Esophagus muscularis mucosa (tissue), 4 donors: ENCODE measurements around the gene RHBDF2. TPM values are rescaled to one million over a fixed set of nuclear protein-coding genes. Genes with fewer than 3 reads are reported as not detected.

ENCODE experiments used
- DNase-seq: peaks from one replicate; pipeline ENCODE4 v3.0.0-alpha.2; 2017; ENCODE audit errors: extremely low spot score
- H3K27ac ChIP-seq, 4 donors: fragments of 200-600 bp; sonication (generic); replicated peaks in 1 of 4; 1 replicate in 3 of 4; 2 replicates in 1 of 4; pipeline ENCODE4 v1.5.1; 2016 to 2019; ENCODE audit warnings: mild to moderate bottlenecking in 1 of 4
- H3K27me3 ChIP-seq, 4 donors: fragments of 200-600 bp; sonication (generic); one replicate each; pipeline versions ENCODE4 v1.5.1 to v1.6.0; 2016 to 2019
- H3K36me3 ChIP-seq, 4 donors: fragments of 200-600 bp; sonication (generic); one replicate each; pipeline ENCODE4 v1.5.1; 2016 to 2019
- H3K4me1 ChIP-seq, 4 donors: fragments of 200-600 bp; sonication (generic); one replicate each; pipeline ENCODE4 v1.5.1; 2016 to 2019
- H3K4me3 ChIP-seq, 4 donors: fragments of 200-600 bp; sonication (generic); 1 replicate in 2 of 4; 2 replicates in 2 of 4; pipeline ENCODE4 v1.5.1; 2016 to 2019; ENCODE audit warnings: mild to moderate bottlenecking in 4 of 4, moderate library complexity in 1 of 4
- H3K9me3 ChIP-seq, 4 donors: fragments of 200-600 bp; sonication (generic); 1 replicate in 3 of 4; 2 replicates in 1 of 4; pipeline ENCODE4 v1.5.1; 2016 to 2019
- CTCF ChIP-seq, 3 experiments: fragments of 200-600 bp in 2 of 3; fragments of 450-650 bp in 1 of 3; sonication (generic) in 2 of 3; IDR thresholded peaks; one replicate each; pipeline ENCODE4 v1.5.1; 2017 to 2019; ENCODE audit warnings: antibody characterized with exemption in 3 of 3, mild to moderate bottlenecking in 2 of 3, moderate library complexity in 1 of 3
- EP300 ChIP-seq: sonication (generic); formaldehyde crosslinking; IDR thresholded peaks from one replicate; pipeline ENCODE4 v1.6.1; 2017; ENCODE audit warnings: antibody characterized with exemption
- POLR2A ChIP-seq: fragments of 450-650 bp; IDR thresholded peaks from one replicate; pipeline ENCODE4 v1.6.1; 2017; ENCODE audit warnings: antibody characterized with exemption, moderate library complexity, mild to moderate bottlenecking, low read depth
- POLR2AphosphoS5 ChIP-seq, 2 donors: sonication (generic); formaldehyde crosslinking; IDR thresholded peaks; one replicate each; pipeline ENCODE4 v1.6.1; 2017; ENCODE audit warnings: antibody characterized with exemption in 2 of 2
- WGBS: methylation state at CpG from one replicate; pipeline ENCODE4 v1.1.5; 2018; 5-methylcytosine and 5-hydroxymethylcytosine counted together
- intact Hi-C: fragments of 100-400 bp; cut with DNase I; formaldehyde crosslinking; loops from one replicate; pipeline ENCODE4 v1.15.1; 2023
- total RNA-seq, 4 donors: library from RNA; depleted of rRNA; stranded (reverse); fragments of >200 nt; gene quantifications; one replicate each; pipeline versions ENCODE4 v1.1.0 to v1.2.1, GENCODE V29; 2016

The RHBDF2 gene
- total RNA-seq, 4 donors from 2014 or later = 12.9 to 22.5 (median 15.4) TPM

- Histone ChIP-seq H3K27ac (peak overlapping the region; percentile 61 to 67 (median 65)), H3K36me3 (peaks cover 0 to 4% (median 0%) of the 10 kb centered on the region in 4 donors), H3K4me1 (peaks cover 34 to 42% (median 39%) of the 10 kb centered on the region in 4 donors), H3K4me3 (peak overlapping the region; percentile 5 to 32 (median 12)), H3K9me3 (no peaks in the 10 kb centered on the region), H3K27me3 (no peaks in the 10 kb centered on the region)
- no peak for DNase-seq
- intact Hi-C loops = no loop called here
- WGBS = 38% methylated on average over 15 of the region's 15 CpGs
- peak; percentile 28 to 48 for TF ChIP-seq POLR2AphosphoS5 (IDR thresholded peaks at IDR 0.05)
- no peak for TF ChIP-seq POLR2A
- TF ChIP-seq CTCF (IDR thresholded peaks at IDR 0.05) = no peak
- TF ChIP-seq EP300 = no peak
Observed at GRCh38 chr17:76492989-76493501, 8.2 kb downstream of the RHBDF2 start.

- Histone ChIP-seq H3K9me3 (no peaks in the 10 kb centered on the region), H3K4me3 (peak overlapping the region in 2 of 4 donors; percentile 11 to 32), H3K27ac (peak overlapping the region; percentile 61 to 67 (median 65)), H3K27me3 (no peaks in the 10 kb centered on the region), H3K36me3 (peaks cover 0 to 8% (median 0%) of the 10 kb centered on the region in 4 donors), H3K4me1 (peaks cover 28 to 35% (median 32%) of the 10 kb centered on the region in 4 donors)
- WGBS = 67% methylated on average over 4 of the region's 11 CpGs
- intact Hi-C loops = no loop called here
- TF ChIP-seq CTCF (IDR thresholded peaks at IDR 0.05) = no peak
- no peak for TF ChIP-seq EP300
- no peak for TF ChIP-seq POLR2A
- TF ChIP-seq POLR2AphosphoS5 (IDR thresholded peaks at IDR 0.05) = no peak
- no peak for DNase-seq
Observed at GRCh38 chr17:76492123-76492988, 8.9 kb downstream of the RHBDF2 start.

- WGBS = 83% methylated on average over 8 of the region's 17 CpGs
- intact Hi-C loops = no loop called here
- H3K27ac ChIP-seq = peak overlapping the region; percentile 61 to 67 (median 65)
Observed at GRCh38 chr17:76491271-76492122, 9.7 kb downstream of the RHBDF2 start.

More at GRCh38 chr17:76491271-76492122, 9.7 kb downstream of the RHBDF2 start:
- H3K9me3 ChIP-seq = no peaks in the 10 kb centered on the region
- H3K4me1 ChIP-seq = peaks cover 22 to 31% (median 28%) of the 10 kb centered on the region in 4 donors
- H3K4me3 ChIP-seq = no peak overlapping the region
- no peaks in the 10 kb centered on the region for H3K27me3 ChIP-seq
- DNase-seq = no peak
- no peak for TF ChIP-seq POLR2AphosphoS5 (IDR thresholded peaks at IDR 0.05)
- TF ChIP-seq CTCF (IDR thresholded peaks at IDR 0.05) = no peak
- no peak for TF ChIP-seq POLR2A
- peaks cover 0 to 10% (median 0%) of the 10 kb centered on the region in 4 donors for H3K36me3 ChIP-seq
